Activated B cell treated with CpG ODN at 0.5 μM for 24 hours (primary cell): Measurements from ENCODE around the gene DFFB. TPM values are rescaled to one million over a fixed set of nuclear protein-coding genes. Genes with fewer than 3 reads are reported as not detected.
"Not testable (repeated sequence)": the region's sequence is repeated elsewhere in the genome, so short reads cannot be mapped to it uniquely, and the experiment has no call there.

Experiments
- ATAC-seq: fragments of 200-7000 bp; cut with Tn5 transposase; one replicate; pipeline ENCODE4 v1.10.0; 2021; ENCODE audit warnings: low read depth, mild to moderate bottlenecking, moderate library complexity
- CTCF ChIA-PET: fragments of 350-600 bp; sonication (Branson Sonifier 250); formaldehyde crosslinking; loops from one replicate; lab custom pipeline; 2021; ENCODE audit warnings: antibody characterized with exemption; lab: Charles Lee
- POLR2A ChIA-PET: fragments of 350-600 bp; sonication (Branson Sonifier 250); formaldehyde crosslinking; loops from one replicate; lab custom pipeline; 2021; ENCODE audit warnings: antibody characterized with exemption; lab: Charles Lee
- DNase-seq: peaks from one replicate; pipeline ENCODE4 v3.0.0; 2022
- H3K27ac Mint-ChIP-seq: one replicate; pipeline ENCODE4 v1.8.0; 2020; ENCODE audit warnings: mixed read lengths
- H3K27me3 Mint-ChIP-seq: one replicate; pipeline ENCODE4 v1.8.0; 2021; ENCODE audit warnings: mixed read lengths
- H3K36me3 Mint-ChIP-seq: one replicate; pipeline ENCODE4 v1.8.0; 2021; ENCODE audit warnings: low read depth, mixed read lengths
- H3K4me1 Mint-ChIP-seq: one replicate; pipeline ENCODE4 v1.8.0; 2021; ENCODE audit warnings: mixed read lengths
- H3K4me3 Mint-ChIP-seq: one replicate; pipeline ENCODE4 v1.8.0; 2020; ENCODE audit warnings: mild to moderate bottlenecking, mixed read lengths
- H3K9me3 Mint-ChIP-seq: one replicate; pipeline ENCODE4 v1.8.0; 2020; ENCODE audit warnings: mixed read lengths
- CTCF ChIP-seq: fragments of 200-600 bp; IDR thresholded peaks from one replicate; pipeline ENCODE4 v1.8.0; 2022; ENCODE audit warnings: antibody characterized with exemption, mild to moderate bottlenecking
- intact Hi-C: fragments of 100-400 bp; cut with micrococcal nuclease; formaldehyde crosslinking; loops from one replicate; pipeline ENCODE4 v1.15.1; 2024
- total RNA-seq: library from RNA; stranded (reverse); gene quantifications from 2 replicates; pipeline ENCODE4 v1.2.3, GENCODE V29; 2022

DFFB gene, protein sequence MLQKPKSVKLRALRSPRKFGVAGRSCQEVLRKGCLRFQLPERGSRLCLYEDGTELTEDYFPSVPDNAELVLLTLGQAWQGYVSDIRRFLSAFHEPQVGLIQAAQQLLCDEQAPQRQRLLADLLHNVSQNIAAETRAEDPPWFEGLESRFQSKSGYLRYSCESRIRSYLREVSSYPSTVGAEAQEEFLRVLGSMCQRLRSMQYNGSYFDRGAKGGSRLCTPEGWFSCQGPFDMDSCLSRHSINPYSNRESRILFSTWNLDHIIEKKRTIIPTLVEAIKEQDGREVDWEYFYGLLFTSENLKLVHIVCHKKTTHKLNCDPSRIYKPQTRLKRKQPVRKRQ
- total RNA-seq: 9.3 and 10.5 TPM in 2 replicates

DNA sequence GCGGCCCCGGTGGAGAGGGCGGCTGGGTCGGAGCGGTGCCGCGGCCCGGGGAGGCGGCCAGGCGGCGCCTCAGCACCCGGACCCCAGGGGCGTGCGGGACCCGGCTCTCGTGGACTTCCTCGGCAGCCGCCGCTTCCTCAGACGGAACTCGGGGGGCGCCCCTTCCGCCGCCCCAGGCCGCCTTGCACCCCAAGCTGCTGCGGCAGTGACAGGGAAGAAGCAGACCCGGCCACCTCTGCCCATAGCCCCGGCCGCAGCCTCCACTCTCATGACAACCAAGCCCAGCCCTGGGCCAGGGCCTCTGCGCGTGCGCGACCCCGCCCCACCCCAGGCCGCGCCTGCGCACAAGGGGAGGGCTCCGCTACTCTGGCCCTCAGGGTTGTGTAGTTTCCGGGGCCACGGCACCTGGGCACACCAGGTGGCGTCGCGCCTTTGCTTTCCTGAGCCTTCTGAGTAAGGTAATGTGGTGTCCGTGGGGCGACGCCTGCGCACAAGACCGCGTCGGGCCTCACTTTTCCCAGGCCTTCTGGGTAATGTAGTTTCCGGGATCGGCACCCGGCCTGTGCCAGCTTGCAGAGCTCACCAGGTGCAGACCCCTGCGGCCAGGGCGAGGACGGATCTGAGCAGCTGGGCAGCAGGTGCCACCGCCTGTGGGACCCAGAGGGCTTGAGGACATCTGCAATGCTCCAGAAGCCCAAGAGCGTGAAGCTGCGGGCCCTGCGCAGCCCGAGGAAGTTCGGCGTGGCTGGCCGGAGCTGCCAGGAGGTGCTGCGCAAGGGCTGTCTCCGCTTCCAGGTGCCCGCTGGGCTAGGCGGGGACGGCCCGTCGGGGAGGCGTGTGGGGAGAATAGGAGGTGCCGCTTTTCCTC is at the start of gene DFFB, which contains the start of gene CEP104:
DFFB (plus strand) TSS at position 554 of the 868 bp plus-strand sequence; CDS start at position 682, 128 bp downstream.
CEP104 (minus strand) TSS at position 289 of the 868 bp plus-strand sequence. CDS start 4,804 bp downstream, outside the sequence.
- ChIA-PET POLR2A (interaction anchor here (0.9 to 2.0 kb wide), 4 partner anchors 43 to 1271 kb away, joined by 3 to 20 read pairs (median 4); partner anchors contain the start of genes C1orf174 and LRRC47), CTCF (interaction anchor here (0.8 to 1.1 kb wide), 2 partner anchors 15 to 43 kb away, joined by 3 to 5 read pairs; partner anchors contain the start of gene C1orf174)
- ATAC-seq (peak; percentile 97), DNase-seq (peak; percentile 99)
- TF ChIP-seq CTCF: no peak
- H3K27me3 Mint-ChIP-seq: no peaks in the 10 kb centered on the region
- intact Hi-C loops: loop anchor here (1.0 to 2.0 kb wide), 3 partner anchors 43 to 326 kb away; partner anchors contain the start of genes C1orf174 and LRRC47
- peaks cover 11% of the 10 kb centered on the region for H3K36me3 Mint-ChIP-seq
- peak within 1 kb of the TSS; percentile 95 for H3K4me3 Mint-ChIP-seq
- peaks cover 31% of the 10 kb centered on the region for H3K4me1 Mint-ChIP-seq
- H3K9me3 Mint-ChIP-seq: no peaks in the 10 kb centered on the region
- H3K27ac Mint-ChIP-seq: peak within 1 kb of the TSS; percentile 86

DNA sequence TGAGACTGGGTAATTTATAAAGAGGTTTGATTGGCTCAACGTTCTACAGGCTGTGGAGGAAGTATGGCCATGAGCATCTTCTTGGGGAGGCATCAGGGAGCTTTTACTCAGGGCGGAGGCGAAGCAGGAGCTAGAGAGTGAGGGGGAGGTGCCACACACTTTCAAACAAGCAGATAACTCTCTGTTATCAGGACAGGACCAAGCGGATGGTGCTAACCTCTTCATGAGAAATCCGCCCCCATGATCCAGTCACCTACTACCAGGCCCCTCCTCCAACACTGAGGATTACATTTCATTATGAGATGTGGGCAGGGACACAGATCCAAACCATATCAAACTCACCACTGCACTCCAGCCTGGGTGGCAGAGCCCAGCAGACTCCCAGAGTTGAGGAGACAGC is 49.5 kb upstream of the DFFB start:
- H3K27ac Mint-ChIP-seq: no peak overlapping the region
- H3K27me3 Mint-ChIP-seq: peaks cover 14% of the 10 kb centered on the region
- no peaks in the 10 kb centered on the region for H3K36me3 Mint-ChIP-seq
- H3K9me3 Mint-ChIP-seq: peaks cover 3% of the 10 kb centered on the region
- ATAC-seq (no peak), DNase-seq (no peak)
- no peak for TF ChIP-seq CTCF
- POLR2A ChIA-PET: interaction anchor here (0.6 kb wide), 1 partner anchor 1307 kb away, joined by 3 read pairs; no protein-coding TSS in a partner anchor
- no peaks in the 10 kb centered on the region for H3K4me1 Mint-ChIP-seq
- H3K4me3 Mint-ChIP-seq: no peak overlapping the region
- intact Hi-C loops: no loop called here
- CTCF ChIA-PET: no interaction called here

GRCh38 chr1:3809680-3810079 is 47.6 kb upstream of the DFFB start:
- H3K36me3 Mint-ChIP-seq: peaks cover 10% of the 10 kb centered on the region
- H3K9me3 Mint-ChIP-seq: peaks cover 3% of the 10 kb centered on the region
- no peak overlapping the region for H3K4me3 Mint-ChIP-seq
- ChIA-PET POLR2A (no interaction called here), CTCF (no interaction called here)
- no peak overlapping the region for H3K27ac Mint-ChIP-seq
- ATAC-seq (no peak), DNase-seq (no peak)
- H3K27me3 Mint-ChIP-seq: peaks cover 5% of the 10 kb centered on the region
- intact Hi-C loops: no loop called here
- TF ChIP-seq CTCF: no peak
- H3K4me1 Mint-ChIP-seq: no peaks in the 10 kb centered on the region

GRCh38 chr1:3810149-3810761 is 47.0 kb upstream of the DFFB start:
- H3K27ac Mint-ChIP-seq, H3K9me3 Mint-ChIP-seq, intact Hi-C loops, DNase-seq, H3K4me3 Mint-ChIP-seq, ATAC-seq, H3K27me3 Mint-ChIP-seq, H3K4me1 Mint-ChIP-seq, CTCF ChIA-PET, POLR2A ChIA-PET: not testable (repeated sequence)
- peaks cover 16% of the 10 kb centered on the region for H3K36me3 Mint-ChIP-seq

DNA sequence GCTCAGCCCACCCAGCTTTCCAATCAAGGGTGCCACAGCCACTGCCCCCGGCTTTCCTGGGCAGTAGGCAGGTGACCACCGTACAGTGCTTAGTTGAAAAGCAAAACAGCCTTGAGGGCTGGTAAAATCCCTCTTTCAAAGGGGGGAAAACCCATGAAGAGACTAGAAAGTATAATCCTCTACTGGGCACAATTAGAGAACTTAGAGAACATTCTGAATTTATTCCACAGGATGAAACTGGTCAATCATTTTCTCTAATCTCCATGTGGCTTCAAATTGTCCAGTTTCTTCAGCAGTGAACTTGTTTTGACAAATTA is 45.7 kb upstream of the DFFB start:
- no peak overlapping the region for H3K27ac Mint-ChIP-seq
- no peak for ATAC-seq
- ChIA-PET POLR2A (no interaction called here), CTCF (no interaction called here)
- H3K36me3 Mint-ChIP-seq: peaks cover 25% of the 10 kb centered on the region
- H3K4me3 Mint-ChIP-seq: no peak overlapping the region
- peaks cover 5% of the 10 kb centered on the region for H3K27me3 Mint-ChIP-seq
- no peak for TF ChIP-seq CTCF
- H3K9me3 Mint-ChIP-seq: no peaks in the 10 kb centered on the region
- DNase-seq: no peak
- intact Hi-C loops: no loop called here
- H3K4me1 Mint-ChIP-seq: no peaks in the 10 kb centered on the region
